Kidney (tissue), 14 donors: ENCODE results near the gene WBP4. TPM values are rescaled to one million over a fixed set of nuclear protein-coding genes. Genes with fewer than 3 reads are reported as not detected.

Experiments
- DNase-seq, 5 donors: peaks; one replicate each; pipeline ENCODE4 v3.0.0-alpha.2; 2013 to 2020
- FAIRE-seq: peaks from 2 replicates; lab custom pipeline; 2012; peaks lifted over from hg19 to GRCh38; lab: Jason Lieb, UNC
- H3K27ac ChIP-seq, 2 donors: one replicate each; pipeline ENCODE4 v1.7.0; 2013; ENCODE audit warnings: low read depth in 2 of 2, low read length in 2 of 2, inconsistent platforms in 1 of 2
- H3K27me3 ChIP-seq: one replicate; pipeline ENCODE4 v1.7.1; 2013; ENCODE audit warnings: low read length, inconsistent platforms; ENCODE audit not compliant: control insufficient read depth, insufficient read depth
- H3K36me3 ChIP-seq, 3 donors: one replicate each; pipeline versions ENCODE4 v1.7.0 to v1.7.1; 2013; ENCODE audit warnings: low read length in 3 of 3, control low read depth in 1 of 3, inconsistent platforms in 1 of 3; ENCODE audit not compliant: insufficient read depth in 3 of 3, control insufficient read depth in 2 of 3
- H3K4me1 ChIP-seq, 3 donors: one replicate each; pipeline versions ENCODE4 v1.7.0 to v1.7.1; 2013; ENCODE audit warnings: low read length in 3 of 3, inconsistent platforms in 1 of 3, low read depth in 1 of 3; ENCODE audit not compliant: control insufficient read depth in 2 of 3, insufficient read depth in 2 of 3
- H3K4me3 ChIP-seq, 3 donors: one replicate each; pipeline versions ENCODE4 v1.7.0 to v1.8.1; 2013; ENCODE audit warnings: low read length in 3 of 3, control low read depth in 1 of 3, inconsistent platforms in 1 of 3
- H3K9ac ChIP-seq, 3 donors: one replicate each; pipeline versions ENCODE4 v1.7.0 to v1.7.1; 2013; ENCODE audit warnings: low read length in 3 of 3, control low read depth in 1 of 3, inconsistent platforms in 1 of 3
- H3K9me3 ChIP-seq, 3 donors: one replicate each; pipeline versions ENCODE4 v1.7.0 to v1.7.1; 2013; ENCODE audit warnings: low read length in 3 of 3, control low read depth in 1 of 3, inconsistent platforms in 1 of 3; ENCODE audit not compliant: control insufficient read depth in 2 of 3, insufficient read depth in 1 of 3
- CTCF ChIP-seq: IDR thresholded peaks from 3 replicates; pipeline ENCODE4 v1.5.1; 2012; ENCODE audit warnings: mild to moderate bottlenecking, moderate library complexity, borderline replicate concordance; ENCODE audit not compliant: insufficient read depth; ENCODE audit errors: extremely low read depth
- intact Hi-C: fragments of 100-400 bp; cut with DNase I; formaldehyde crosslinking; loops from one replicate; pipeline ENCODE4 v1.11.1; 2022
- polyA plus RNA-seq: library from polyadenylated mRNA; stranded (reverse); fragments of 350-450 nt; fragmentation: Illumina TruSeq; extraction: RNeasy Lipid Tissue Mini Kit (QIAGEN cat#74804); gene quantifications from one replicate; pipeline ENCODE4 v1.2.3, GENCODE V29; 2014; ENCODE audit warnings: low read depth, low replicate concordance; ENCODE audit not compliant: insufficient read depth
- total RNA-seq: library from RNA; stranded (reverse); fragmentation: NEBNext Ultra II Directional; extraction: Animal tissue kit (Norgen Biotek cat#: 25700); gene quantifications from one replicate; pipeline ENCODE4 v1.2.1, GENCODE V29; 2021
- donor health status: control.
- donor health status: control.
- donor health status: control.
- donor health status: control.
- donor health status: control.
- donor health status: DM: yes; HTN: yes; CAD: no.
- donor health status: Normal renal cell carcinoma (clear cell type).

Gene WBP4
- total and polyA plus RNA-seq, 2 donors from 2014 or later = 9.6 to 9.9 TPM

DNA sequence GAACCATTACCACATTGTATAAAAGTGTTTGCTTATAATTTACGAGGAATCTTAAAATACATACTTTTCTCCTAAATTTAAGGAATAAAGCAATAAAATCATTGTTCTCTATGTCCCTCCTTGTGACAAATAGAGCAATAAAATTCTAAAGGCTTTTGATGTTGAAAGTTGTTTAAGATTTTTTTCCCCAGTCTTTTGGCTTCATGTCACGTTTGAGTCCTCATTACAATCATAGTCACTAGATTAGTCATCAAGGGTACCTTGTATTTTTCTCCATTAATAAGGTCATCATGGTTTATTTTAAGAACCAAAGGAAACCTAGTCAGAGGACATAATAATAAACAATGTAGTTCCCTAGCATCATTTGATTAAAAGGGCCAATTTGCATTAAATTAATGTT is 3.2 kb downstream of the WBP4 start:
- FAIRE-seq (peak; percentile 35), DNase-seq (no peak)
- TF ChIP-seq CTCF = no peak
- Histone ChIP-seq H3K36me3 (peaks cover 14 to 32% (median 15%) of the 10 kb centered on the region in 3 donors), H3K4me1 (peaks cover 0 to 7% (median 3%) of the 10 kb centered on the region in 3 donors), H3K27ac (no peak overlapping the region), H3K9ac (no peak overlapping the region), H3K4me3 (no peak overlapping the region), H3K9me3 (no peaks in the 10 kb centered on the region), H3K27me3 (no peaks in the 10 kb centered on the region)
- intact Hi-C loops = no loop called here

- Histone ChIP-seq H3K4me1 (peaks cover 0 to 7% (median 3%) of the 10 kb centered on the region in 3 donors), H3K36me3 (peaks cover 14 to 34% (median 17%) of the 10 kb centered on the region in 3 donors), H3K9ac (no peak overlapping the region), H3K4me3 (no peak overlapping the region), H3K9me3 (no peaks in the 10 kb centered on the region), H3K27ac (no peak overlapping the region), H3K27me3 (no peaks in the 10 kb centered on the region)
- FAIRE-seq (no peak), DNase-seq (no peak)
- TF ChIP-seq CTCF = no peak
- intact Hi-C loops = no loop called here
Measured at GRCh38 chr13:41065078-41065477, 3.8 kb downstream of the WBP4 start.

DNA sequence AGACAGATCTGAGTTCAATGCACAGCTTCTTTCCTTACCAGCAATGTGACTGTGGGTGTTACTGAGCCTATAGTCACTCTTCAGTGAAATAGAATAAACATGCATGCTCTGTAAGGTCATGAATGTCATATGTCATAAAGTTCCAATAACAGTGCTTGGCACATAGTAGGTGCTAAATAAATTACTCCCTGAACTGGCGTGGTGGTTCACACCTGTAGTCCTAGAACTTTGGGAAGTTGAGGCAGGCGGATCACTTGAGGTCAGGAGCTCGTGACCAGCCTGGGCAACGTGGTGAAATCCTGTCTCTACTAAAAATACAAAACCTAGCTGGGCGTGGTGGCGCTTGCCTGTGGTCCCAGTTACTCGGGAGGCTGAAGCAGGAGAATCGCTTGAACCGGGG is 13.2 kb downstream of the WBP4 start:
- H3K27me3 ChIP-seq = no peaks in the 10 kb centered on the region
- peaks cover 12 to 46% (median 19%) of the 10 kb centered on the region in 3 donors for H3K36me3 ChIP-seq
- FAIRE-seq = no peak
- H3K27ac ChIP-seq = no peak overlapping the region
- TF ChIP-seq CTCF = no peak
- H3K9me3 ChIP-seq = no peaks in the 10 kb centered on the region
- H3K9ac ChIP-seq = no peak overlapping the region
- H3K4me1 ChIP-seq = no peaks in the 10 kb centered on the region
- no peak overlapping the region for H3K4me3 ChIP-seq
- DNase-seq = no peak
- intact Hi-C loops = no loop called here

DNA sequence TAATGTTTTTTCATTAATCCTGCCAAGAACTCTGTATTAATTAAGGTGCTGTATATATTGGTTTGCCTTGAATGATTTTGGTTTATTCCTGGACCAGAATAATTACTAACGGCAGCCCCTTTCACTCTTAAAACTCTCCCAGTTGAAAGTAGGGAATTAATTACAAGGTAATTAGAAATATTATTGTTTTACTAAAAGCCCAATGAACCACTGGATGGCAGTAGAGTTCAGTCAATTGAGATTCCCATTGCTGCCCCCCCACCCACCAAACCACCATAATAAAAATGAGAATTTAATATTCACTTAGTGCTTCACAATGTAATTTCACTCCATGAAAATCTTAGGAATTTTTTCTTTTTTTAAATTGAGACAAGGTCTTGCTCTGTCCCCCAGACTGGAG is 13.7 kb downstream of the WBP4 start:
- intact Hi-C loops = no loop called here
- no peaks in the 10 kb centered on the region for H3K27me3 ChIP-seq
- H3K36me3 ChIP-seq = peaks cover 12 to 45% (median 17%) of the 10 kb centered on the region in 3 donors
- no peaks in the 10 kb centered on the region for H3K9me3 ChIP-seq
- TF ChIP-seq CTCF = peak; percentile 49
- FAIRE-seq (no peak), DNase-seq (peak in 2 of 5 donors; percentile 34 to 67)
- no peak overlapping the region for H3K27ac ChIP-seq
- no peak overlapping the region for H3K9ac ChIP-seq
- H3K4me3 ChIP-seq = no peak overlapping the region
- H3K4me1 ChIP-seq = no peaks in the 10 kb centered on the region
